Right lobe of liver (tissue), 6 donors: Measurements from ENCODE around the gene TTLL1. TPM values are rescaled to one million over a fixed set of nuclear protein-coding genes. Genes with fewer than 3 reads are reported as not detected.
"Not testable (repeated sequence)": the region's sequence is repeated elsewhere in the genome, so short reads cannot be mapped to it uniquely, and the experiment has no call there.

Experiments
- ATAC-seq, 4 donors: fragments of 200-7000 bp; cut with Tn5 transposase; one replicate each; pipeline ENCODE4 v1.9.1; 2020; ENCODE audit warnings: mild to moderate bottlenecking in 4 of 4, moderate library complexity in 4 of 4
- DNase-seq, 3 donors: peaks; one replicate each; pipeline ENCODE4 v3.0.0-alpha.2; 2020
- H3K27ac ChIP-seq, 3 donors: fragments of 200-600 bp; one replicate each; pipeline ENCODE4 v1.8.0; 2022
- H3K27me3 ChIP-seq, 2 donors: fragments of 200-600 bp; one replicate each; pipeline ENCODE4 v1.8.0; 2022
- H3K36me3 ChIP-seq, 4 donors: fragments of 200-600 bp; sonication (generic) in 1 of 4; one replicate each; pipeline versions ENCODE4 v1.5.1 to v1.8.0; 2017 to 2022; ENCODE audit warnings: control low read depth in 1 of 4
- H3K4me1 ChIP-seq, 4 donors: fragments of 200-600 bp; sonication (generic) in 1 of 4; one replicate each; pipeline versions ENCODE4 v1.5.1 to v1.8.0; 2017 to 2022; ENCODE audit warnings: control low read depth in 1 of 4
- H3K4me3 ChIP-seq, 3 donors: fragments of 200-600 bp; one replicate each; pipeline ENCODE4 v1.8.0; 2022
- H3K9me3 ChIP-seq, 4 donors: fragments of 200-600 bp; sonication (generic) in 1 of 4; one replicate each; pipeline versions ENCODE4 v1.5.1 to v1.8.0; 2017 to 2022; ENCODE audit warnings: control low read depth in 1 of 4
- POLR2A ChIP-seq: fragments of 450-650 bp; IDR thresholded peaks from one replicate; pipeline ENCODE4 v1.6.1; 2017; ENCODE audit warnings: antibody characterized with exemption, mild to moderate bottlenecking
- WGBS: methylation state at CpG from one replicate; pipeline ENCODE4 v1.1.6; 2018; ENCODE audit warnings: low coverage, low lambda C conversion rate; ENCODE audit not compliant: insufficient coverage; ENCODE audit errors: missing lambda C conversion rate; 5-methylcytosine and 5-hydroxymethylcytosine counted together
- intact Hi-C, 2 donors: fragments of 100-400 bp; cut with DNase I; formaldehyde crosslinking; loops; one replicate each; pipeline versions ENCODE4 v1.11.2 to v1.14.1; 2022
- total RNA-seq, 6 experiments: library from RNA; depleted of rRNA in 2 of 6; stranded (reverse); fragments of >200 nt in 2 of 6; fragmentation: NEBNext Ultra II Directional in 3 of 6; extraction: Animal tissue kit (Norgen Biotek cat#: 25700) in 3 of 6; gene quantifications; one replicate each; pipeline versions ENCODE4 v1.1.0 to v1.2.4, GENCODE V29; 2016 to 2023
- TF ChIP-seq, protein P1 (sequence below), 4 donors: fragments of 200-600 bp in 3 of 4; fragments of 450-650 bp in 1 of 4; IDR thresholded peaks; one replicate each; pipeline versions ENCODE4 v1.5.1 to v1.8.0; 2016 to 2022; ENCODE audit warnings: antibody characterized with exemption in 4 of 4, mild to moderate bottlenecking in 2 of 4
- donor health status: DM: no; HTN: yes; CAD: no.
- donor health status: DM: no; HTN: no; CAD: no.
- donor health status: DM: no; HTN: no; CAD: no.
- donor health status: DM: no; HTN: yes; CAD: no.
- donor health status: DM: no; HTN: yes; CAD: no.

TTLL1 gene
- total RNA-seq, 6 experiments from 2014 or later, result 0.97 to 2.0 (median 1.3) TPM

GRCh38 chr22:43035250-43035649, 53.9 kb downstream of the TTLL1 start:
- TF ChIP-seq, protein P1, sequence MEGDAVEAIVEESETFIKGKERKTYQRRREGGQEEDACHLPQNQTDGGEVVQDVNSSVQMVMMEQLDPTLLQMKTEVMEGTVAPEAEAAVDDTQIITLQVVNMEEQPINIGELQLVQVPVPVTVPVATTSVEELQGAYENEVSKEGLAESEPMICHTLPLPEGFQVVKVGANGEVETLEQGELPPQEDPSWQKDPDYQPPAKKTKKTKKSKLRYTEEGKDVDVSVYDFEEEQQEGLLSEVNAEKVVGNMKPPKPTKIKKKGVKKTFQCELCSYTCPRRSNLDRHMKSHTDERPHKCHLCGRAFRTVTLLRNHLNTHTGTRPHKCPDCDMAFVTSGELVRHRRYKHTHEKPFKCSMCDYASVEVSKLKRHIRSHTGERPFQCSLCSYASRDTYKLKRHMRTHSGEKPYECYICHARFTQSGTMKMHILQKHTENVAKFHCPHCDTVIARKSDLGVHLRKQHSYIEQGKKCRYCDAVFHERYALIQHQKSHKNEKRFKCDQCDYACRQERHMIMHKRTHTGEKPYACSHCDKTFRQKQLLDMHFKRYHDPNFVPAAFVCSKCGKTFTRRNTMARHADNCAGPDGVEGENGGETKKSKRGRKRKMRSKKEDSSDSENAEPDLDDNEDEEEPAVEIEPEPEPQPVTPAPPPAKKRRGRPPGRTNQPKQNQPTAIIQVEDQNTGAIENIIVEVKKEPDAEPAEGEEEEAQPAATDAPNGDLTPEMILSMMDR (IDR thresholded peaks at IDR 0.05), result no peak
- TF ChIP-seq POLR2A, result no peak
- ATAC-seq (no peak), DNase-seq (no peak)
- Histone ChIP-seq H3K27me3 (no peaks in the 10 kb centered on the region), H3K4me3 (no peak overlapping the region), H3K4me1 (no peaks in the 10 kb centered on the region), H3K9me3 (no peaks in the 10 kb centered on the region), H3K36me3 (no peaks in the 10 kb centered on the region), H3K27ac (no peak overlapping the region)
- no CpG with 5 or more reads among the region's 9 CpGs for WGBS
- intact Hi-C loops, result loop anchor here in 1 of 2 donors (10.0 kb wide), 1 partner anchor 170 kb away; no protein-coding TSS in a partner anchor

DNA sequence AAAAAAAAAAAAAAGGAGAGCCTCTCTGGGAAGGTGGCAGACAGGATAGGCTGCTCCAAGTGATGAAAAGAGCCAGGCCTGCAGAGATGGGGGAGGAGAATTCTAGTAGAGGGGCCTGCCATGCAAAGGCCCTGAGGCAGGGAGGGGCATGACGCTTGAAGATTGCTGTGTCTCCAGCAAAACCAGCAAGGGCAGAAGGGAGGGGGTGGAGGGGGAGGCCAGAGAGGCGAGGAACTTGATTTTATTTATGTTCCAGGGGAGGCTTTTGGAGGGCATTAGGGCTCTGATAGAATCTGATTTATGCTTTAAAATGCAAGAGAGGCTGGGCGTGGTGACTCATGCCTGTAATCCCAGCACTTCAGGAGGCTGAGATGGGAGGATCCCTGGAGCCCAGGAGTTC, 57.6 kb downstream of the TTLL1 start:
- H3K4me1 ChIP-seq, result no peaks in the 10 kb centered on the region
- no peak overlapping the region for H3K4me3 ChIP-seq
- no peak for TF ChIP-seq POLR2A
- TF ChIP-seq, protein P1 (IDR thresholded peaks at IDR 0.05), result no peak
- H3K27ac ChIP-seq, result no peak overlapping the region
- no peak for DNase-seq
- WGBS, result 40% methylated on average over 1 of the region's 3 CpGs
- H3K36me3 ChIP-seq, result no peaks in the 10 kb centered on the region
- no peak for ATAC-seq
- intact Hi-C loops, result loop anchor here in 1 of 2 donors (10.0 kb wide), 1 partner anchor 167 kb away; no protein-coding TSS in a partner anchor
- no peaks in the 10 kb centered on the region for H3K27me3 ChIP-seq
- H3K9me3 ChIP-seq, result no peaks in the 10 kb centered on the region

DNA sequence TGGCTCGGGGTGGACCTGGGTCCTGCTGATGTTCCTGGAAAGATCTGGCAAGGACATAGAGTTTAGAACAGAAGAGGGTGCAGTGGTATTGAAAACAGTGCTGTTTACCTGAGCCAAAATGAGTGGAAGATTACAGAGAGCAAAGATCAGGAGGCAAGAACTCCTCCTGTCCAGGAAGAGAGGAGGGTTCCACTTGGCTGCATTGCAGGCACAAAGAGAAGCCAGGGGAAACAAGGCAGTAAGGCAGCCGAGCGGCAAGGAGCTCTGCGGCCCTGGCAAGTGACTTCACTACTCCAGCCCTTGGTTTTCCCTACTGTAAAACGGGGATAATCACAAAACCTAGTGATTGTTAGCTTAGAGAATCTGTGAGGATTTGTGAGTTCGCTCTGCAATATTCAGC, 70.6 kb downstream of the TTLL1 start:
- no peak for TF ChIP-seq POLR2A
- TF ChIP-seq, protein P1 (IDR thresholded peaks at IDR 0.05), result peak in 1 of 4 donors; percentile 5
- Histone ChIP-seq H3K27ac (peak overlapping the region in 2 of 3 donors; percentile 8 to 76), H3K4me3 (no peak overlapping the region), H3K9me3 (no peaks in the 10 kb centered on the region), H3K4me1 (peaks cover 0 to 22% (median 2%) of the 10 kb centered on the region in 4 donors), H3K27me3 (no peaks in the 10 kb centered on the region), H3K36me3 (no peaks in the 10 kb centered on the region)
- intact Hi-C loops, result no loop called here
- ATAC-seq (peak; percentile 42 to 62 (median 55)), DNase-seq (peak in 1 of 3 donors; percentile 62)
- WGBS, result 40% methylated on average over 5 of the region's 6 CpGs

- Histone ChIP-seq H3K27ac (peak overlapping the region in 2 of 3 donors; percentile 8 to 76), H3K4me1 (peaks cover 0 to 26% (median 3%) of the 10 kb centered on the region in 4 donors), H3K4me3 (no peak overlapping the region), H3K9me3 (no peaks in the 10 kb centered on the region), H3K36me3 (no peaks in the 10 kb centered on the region), H3K27me3 (no peaks in the 10 kb centered on the region)
- WGBS, result 38% methylated on average over 8 of the region's 10 CpGs
- intact Hi-C loops, result no loop called here
- no peak for TF ChIP-seq POLR2A
- TF ChIP-seq, protein P1 (IDR thresholded peaks at IDR 0.05), result no peak
- DNase-seq (no peak), ATAC-seq (no peak)
These were observed 71.4 kb downstream of the TTLL1 start for GRCh38 chr22:43017525-43018460.

DNA sequence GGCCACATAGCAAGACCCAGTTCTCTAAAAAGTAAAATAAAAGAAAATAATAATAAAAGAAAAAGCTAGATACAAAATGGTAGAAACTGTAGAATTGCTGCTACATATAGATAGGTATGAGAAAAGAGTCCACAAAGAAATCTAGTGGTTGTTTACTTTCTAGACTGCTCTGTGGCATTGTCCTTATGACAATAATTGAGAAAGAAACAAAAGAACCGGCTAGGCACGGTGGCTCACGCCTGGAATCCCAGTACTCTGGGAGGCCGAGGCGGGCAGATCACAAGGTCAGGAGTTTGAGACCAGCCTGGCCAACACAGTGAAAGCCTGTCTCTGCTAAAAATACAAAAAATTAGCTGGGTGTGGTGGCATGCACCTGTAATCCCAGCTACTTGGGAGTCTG, 73.0 kb downstream of the TTLL1 start:
- H3K27ac ChIP-seq, intact Hi-C loops, DNase-seq, H3K4me3 ChIP-seq, H3K36me3 ChIP-seq, H3K27me3 ChIP-seq, ATAC-seq, H3K9me3 ChIP-seq: not testable (repeated sequence)
- 85% methylated on average over 5 of the region's 5 CpGs for WGBS
- H3K4me1 ChIP-seq, result peaks cover 0 to 26% (median 3%) of the 10 kb centered on the region in 4 donors
